AG08395 (cell line): ENCODE data around the gene LYPD1.

Experiments
- DNase-seq: peaks from one replicate; pipeline ENCODE4 v3.0.0; 2012; ENCODE audit warnings: mixed read lengths, low spot score

The LYPD1 gene

GRCh38 chr2:132595186-132595585 is 74.8 kb downstream of the LYPD1 start:
- DNase-seq = no peak
